ENCODE results near the gene CACNA1C.

DNA sequence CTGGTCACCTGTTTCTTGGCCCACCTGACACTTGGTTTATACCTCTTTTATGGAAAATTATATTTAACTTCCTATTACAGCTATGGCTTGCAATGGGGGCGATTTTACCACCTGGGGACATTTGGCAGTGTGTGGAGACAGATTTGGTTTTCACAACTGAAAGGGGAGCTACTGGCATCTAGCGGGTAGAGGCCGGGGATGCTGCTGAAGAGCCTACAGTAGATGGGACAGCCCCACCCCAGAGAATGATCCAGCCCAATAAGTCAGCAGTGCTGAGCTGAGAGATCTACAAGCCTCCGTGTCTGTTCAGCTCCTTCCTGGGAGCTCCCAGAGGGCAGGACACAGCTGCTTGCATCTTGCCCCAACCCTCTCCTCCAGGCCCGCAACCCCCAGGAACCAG lies 302.8 kb downstream of the CACNA1C start:
- TF ChIP-seq MYC (IDR thresholded peaks at IDR 0.05; ENCODE audit: low read depth, low read length) (no peak), POLR2A (IDR thresholded peaks at IDR 0.05; ENCODE audit: extremely low read depth, insufficient read length) (no peak)
- TF ChIP-seq, protein P1, sequence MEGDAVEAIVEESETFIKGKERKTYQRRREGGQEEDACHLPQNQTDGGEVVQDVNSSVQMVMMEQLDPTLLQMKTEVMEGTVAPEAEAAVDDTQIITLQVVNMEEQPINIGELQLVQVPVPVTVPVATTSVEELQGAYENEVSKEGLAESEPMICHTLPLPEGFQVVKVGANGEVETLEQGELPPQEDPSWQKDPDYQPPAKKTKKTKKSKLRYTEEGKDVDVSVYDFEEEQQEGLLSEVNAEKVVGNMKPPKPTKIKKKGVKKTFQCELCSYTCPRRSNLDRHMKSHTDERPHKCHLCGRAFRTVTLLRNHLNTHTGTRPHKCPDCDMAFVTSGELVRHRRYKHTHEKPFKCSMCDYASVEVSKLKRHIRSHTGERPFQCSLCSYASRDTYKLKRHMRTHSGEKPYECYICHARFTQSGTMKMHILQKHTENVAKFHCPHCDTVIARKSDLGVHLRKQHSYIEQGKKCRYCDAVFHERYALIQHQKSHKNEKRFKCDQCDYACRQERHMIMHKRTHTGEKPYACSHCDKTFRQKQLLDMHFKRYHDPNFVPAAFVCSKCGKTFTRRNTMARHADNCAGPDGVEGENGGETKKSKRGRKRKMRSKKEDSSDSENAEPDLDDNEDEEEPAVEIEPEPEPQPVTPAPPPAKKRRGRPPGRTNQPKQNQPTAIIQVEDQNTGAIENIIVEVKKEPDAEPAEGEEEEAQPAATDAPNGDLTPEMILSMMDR (IDR thresholded peaks at IDR 0.05; ENCODE audit: low read depth, low read length), result no peak
